Tibial nerve (tissue), 4 donors: ENCODE measurements around the gene ZAR1.

Source experiments
- CTCF ChIP-seq, 5 experiments: fragments of 200-600 bp in 3 of 5; fragments of 450-650 bp in 2 of 5; sonication (generic) in 3 of 5; IDR thresholded peaks; one replicate each; pipeline ENCODE4 v1.5.1; 2016 to 2019; ENCODE audit warnings: antibody characterized with exemption in 5 of 5, mild to moderate bottlenecking in 3 of 5, moderate library complexity in 2 of 5
- EP300 ChIP-seq, 2 donors: sonication (generic); formaldehyde crosslinking; IDR thresholded peaks; one replicate each; pipeline ENCODE4 v1.6.1; 2017; ENCODE audit warnings: antibody characterized with exemption in 2 of 2, mild to moderate bottlenecking in 1 of 2
- POLR2A ChIP-seq, 2 donors: fragments of 450-650 bp; IDR thresholded peaks; one replicate each; pipeline ENCODE4 v1.6.1; 2017; ENCODE audit warnings: antibody characterized with exemption in 2 of 2, mild to moderate bottlenecking in 2 of 2, moderate library complexity in 2 of 2

GRCh38 chr4:48467442-48467841, 22.6 kb upstream of the ZAR1 start:
- TF ChIP-seq POLR2A (IDR thresholded peaks at IDR 0.05) (no peak), CTCF (IDR thresholded peaks at IDR 0.05) (no peak), EP300 (IDR thresholded peaks at IDR 0.05) (no peak)
